Amniotic stem cell (primary cell): ENCODE data around the gene RRP1.
"Not testable (repeated sequence)": the region's sequence is repeated elsewhere in the genome, so short reads cannot be mapped to it uniquely, and the experiment has no call there.

Experiments used
- DNase-seq: peaks from one replicate; lab custom pipeline; 2025; lab: John Stamatoyannopoulos, UW

The RRP1 gene

GRCh38 chr21:43836616-43837015 is 47.2 kb downstream of the RRP1 start:
- DNase-seq: no peak

GRCh38 chr21:43840259-43840658 is 50.9 kb downstream of the RRP1 start:
- DNase-seq: no peak

- no peak for DNase-seq
Observed at GRCh38 chr21:43842742-43843141, 53.4 kb downstream of the RRP1 start.

- DNase-seq: not testable (repeated sequence)
Observed at GRCh38 chr21:43844906-43845305, 55.5 kb downstream of the RRP1 start.

- no peak for DNase-seq
Observed at GRCh38 chr21:43845386-43845785, 56.0 kb downstream of the RRP1 start.

GRCh38 chr21:43846430-43846829 is 57.1 kb downstream of the RRP1 start:
- no peak for DNase-seq

- no peak for DNase-seq
Observed at GRCh38 chr21:43847301-43847700, 57.9 kb downstream of the RRP1 start.

GRCh38 chr21:43848771-43849170 is 59.4 kb downstream of the RRP1 start:
- no peak for DNase-seq

GRCh38 chr21:43849532-43850299 is 60.3 kb downstream of the RRP1 start:
- DNase-seq: no peak

- DNase-seq: no peak
Observed at GRCh38 chr21:43850728-43851295, 61.4 kb downstream of the RRP1 start.

GRCh38 chr21:43851593-43851992 is 62.2 kb downstream of the RRP1 start:
- DNase-seq: no peak

- DNase-seq: no peak
Observed at GRCh38 chr21:43853851-43854772, 64.7 kb downstream of the RRP1 start.
